Suprapubic skin (tissue), 3 donors: ENCODE results near the gene CHPF.

Source experiments
- EP300 ChIP-seq: sonication (generic); formaldehyde crosslinking; IDR thresholded peaks from one replicate; pipeline ENCODE4 v1.6.1; 2017; ENCODE audit warnings: antibody characterized with exemption
- POLR2A ChIP-seq, 2 donors: fragments of 450-650 bp; IDR thresholded peaks; one replicate each; pipeline ENCODE4 v1.6.1; 2017; ENCODE audit warnings: antibody characterized with exemption in 2 of 2, mild to moderate bottlenecking in 2 of 2, moderate library complexity in 2 of 2
- TF ChIP-seq, protein P1 (sequence below), 2 donors: fragments of 200-600 bp in 1 of 2; fragments of 450-650 bp in 1 of 2; sonication (generic) in 1 of 2; IDR thresholded peaks; one replicate each; pipeline ENCODE4 v1.5.1; 2016 to 2019; ENCODE audit warnings: antibody characterized with exemption in 2 of 2, mild to moderate bottlenecking in 1 of 2, moderate library complexity in 1 of 2

DNA sequence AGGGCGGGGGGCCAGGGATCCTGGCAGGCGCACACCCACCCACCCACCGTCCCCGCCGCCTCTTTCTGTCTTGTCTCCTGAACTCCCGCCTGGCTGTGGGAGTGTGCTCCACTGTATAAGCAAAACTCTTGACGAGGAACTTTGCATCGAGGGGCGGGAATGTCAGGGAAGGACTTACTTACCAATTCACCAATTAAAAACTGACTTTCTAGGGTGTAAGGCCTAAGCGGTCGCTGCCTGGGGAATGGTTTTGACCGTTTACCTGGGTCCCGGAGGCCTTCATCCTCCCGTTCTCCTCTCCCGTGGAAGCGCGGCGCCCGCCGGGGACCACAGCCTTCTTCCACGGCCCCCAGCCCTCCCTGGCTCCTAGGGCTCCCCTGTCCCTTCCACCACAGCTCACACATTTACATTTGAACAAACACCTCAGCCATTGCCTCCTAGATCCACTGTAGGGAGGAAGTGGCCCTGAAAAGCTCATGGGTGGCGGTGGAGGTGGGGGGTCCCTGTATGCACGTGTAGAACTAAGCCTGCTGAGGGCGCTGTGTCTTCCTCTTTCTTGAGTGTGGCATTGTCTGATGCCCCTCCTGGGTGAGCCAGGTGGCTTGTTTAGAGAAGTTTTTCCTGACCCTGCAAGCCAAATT, 20.5 kb downstream of the CHPF start:
- TF ChIP-seq POLR2A (IDR thresholded peaks at IDR 0.05) (no peak), EP300 (no peak)
- TF ChIP-seq, protein P1, sequence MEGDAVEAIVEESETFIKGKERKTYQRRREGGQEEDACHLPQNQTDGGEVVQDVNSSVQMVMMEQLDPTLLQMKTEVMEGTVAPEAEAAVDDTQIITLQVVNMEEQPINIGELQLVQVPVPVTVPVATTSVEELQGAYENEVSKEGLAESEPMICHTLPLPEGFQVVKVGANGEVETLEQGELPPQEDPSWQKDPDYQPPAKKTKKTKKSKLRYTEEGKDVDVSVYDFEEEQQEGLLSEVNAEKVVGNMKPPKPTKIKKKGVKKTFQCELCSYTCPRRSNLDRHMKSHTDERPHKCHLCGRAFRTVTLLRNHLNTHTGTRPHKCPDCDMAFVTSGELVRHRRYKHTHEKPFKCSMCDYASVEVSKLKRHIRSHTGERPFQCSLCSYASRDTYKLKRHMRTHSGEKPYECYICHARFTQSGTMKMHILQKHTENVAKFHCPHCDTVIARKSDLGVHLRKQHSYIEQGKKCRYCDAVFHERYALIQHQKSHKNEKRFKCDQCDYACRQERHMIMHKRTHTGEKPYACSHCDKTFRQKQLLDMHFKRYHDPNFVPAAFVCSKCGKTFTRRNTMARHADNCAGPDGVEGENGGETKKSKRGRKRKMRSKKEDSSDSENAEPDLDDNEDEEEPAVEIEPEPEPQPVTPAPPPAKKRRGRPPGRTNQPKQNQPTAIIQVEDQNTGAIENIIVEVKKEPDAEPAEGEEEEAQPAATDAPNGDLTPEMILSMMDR (IDR thresholded peaks at IDR 0.05), result no peak
